WTC11 (cell line): ENCODE measurements around the gene DPP9. TPM values are rescaled to one million over a fixed set of nuclear protein-coding genes. Genes with fewer than 3 reads are reported as not detected.

ENCODE experiments used
- ATAC-seq: fragments of 200-7000 bp; cut with Tn5 transposase; 2 replicates; pipeline ENCODE4 v1.10.0; 2021; ENCODE audit warnings: mild to moderate bottlenecking, moderate library complexity
- CTCF ChIA-PET: fragments of 300-600 bp; sonication (Branson Sonifier 250); formaldehyde crosslinking; loops from one replicate; lab custom pipeline; 2021; ENCODE audit warnings: antibody characterized with exemption; lab: Charles Lee
- POLR2A ChIA-PET: fragments of 350-600 bp; sonication (Branson Sonifier 250); formaldehyde crosslinking; loops from one replicate; lab custom pipeline; 2021; ENCODE audit warnings: antibody characterized with exemption; lab: Charles Lee
- DNase-seq: peaks from one replicate; pipeline ENCODE4 v3.0.0; 2021; ENCODE audit warnings: low spot score
- H3K27ac Mint-ChIP-seq: 2 replicates; pipeline ENCODE4 v1.8.0; 2021; ENCODE audit warnings: mixed read lengths
- H3K27me3 Mint-ChIP-seq: 2 replicates; pipeline ENCODE4 v1.8.0; 2021; ENCODE audit warnings: low read depth, mild to moderate bottlenecking, moderate library complexity, mixed read lengths
- H3K36me3 Mint-ChIP-seq: 2 replicates; pipeline ENCODE4 v1.8.0; 2021; ENCODE audit warnings: mixed read lengths
- H3K4me1 Mint-ChIP-seq: 2 replicates; pipeline ENCODE4 v1.8.0; 2022; ENCODE audit warnings: mixed read lengths
- H3K4me3 Mint-ChIP-seq: 2 replicates; pipeline ENCODE4 v1.8.0; 2021; ENCODE audit warnings: mild to moderate bottlenecking, moderate library complexity, mixed read lengths
- H3K9me3 Mint-ChIP-seq: 2 replicates; pipeline ENCODE4 v1.8.0; 2021; ENCODE audit warnings: mixed read lengths
- ESRRA ChIP-seq: sonication (generic); formaldehyde crosslinking; IDR thresholded peaks from 2 replicates; pipeline ENCODE4 v1.8.1; 2022; ENCODE audit warnings: mild to moderate bottlenecking, missing genetic modification reagents, borderline replicate concordance
- ETV6 ChIP-seq: sonication (generic); formaldehyde crosslinking; IDR thresholded peaks from 2 replicates; pipeline ENCODE4 v1.8.1; 2022; ENCODE audit warnings: mild to moderate bottlenecking, missing genetic modification reagents
- GRHL2 ChIP-seq: fragments of 250-450 bp; sonication (Bioruptor Pico); IDR thresholded peaks from 2 replicates; pipeline ENCODE4 v1.8.0; 2022; ENCODE audit warnings: mild to moderate bottlenecking, moderate library complexity; ENCODE audit not compliant: insufficient replicate concordance, severe bottlenecking
- GTF2I ChIP-seq: fragments of 250-450 bp; sonication (Bioruptor Pico); conservative IDR thresholded peaks from 2 replicates; pipeline ENCODE4 v1.4.0; 2021; ENCODE audit warnings: mild to moderate bottlenecking
- IRF2 ChIP-seq: sonication (generic); formaldehyde crosslinking; IDR thresholded peaks from 2 replicates; pipeline ENCODE4 v1.8.0; 2022; ENCODE audit warnings: low read depth, missing genetic modification reagents, borderline replicate concordance
- TP53 ChIP-seq: sonication (generic); formaldehyde crosslinking; IDR thresholded peaks from 2 replicates; pipeline ENCODE4 v1.8.1; 2023; ENCODE audit warnings: mild to moderate bottlenecking, missing genetic modification reagents
- ZNF396 ChIP-seq: fragments of 250-450 bp; sonication (Bioruptor Pico); IDR thresholded peaks from 2 replicates; pipeline ENCODE4 v1.8.0; 2021; ENCODE audit warnings: mild to moderate bottlenecking, moderate library complexity, borderline replicate concordance
- ZNF416 ChIP-seq: fragments of 250-450 bp; sonication (Bioruptor Pico); IDR thresholded peaks from 2 replicates; pipeline ENCODE4 v1.9.0; 2021; ENCODE audit warnings: mild to moderate bottlenecking, inconsistent platforms
- total RNA-seq: library from RNA; stranded (reverse); gene quantifications from 3 replicates; pipeline ENCODE4 v1.2.3, GENCODE V29; 2021
- TF ChIP-seq, protein P1 (sequence below): sonication (generic); formaldehyde crosslinking; IDR thresholded peaks from 2 replicates; pipeline ENCODE4 v1.8.1; 2022; ENCODE audit warnings: mild to moderate bottlenecking, moderate library complexity, missing genetic modification reagents
- TF ChIP-seq, protein P2 (sequence below): sonication (generic); formaldehyde crosslinking; IDR thresholded peaks from 2 replicates; pipeline ENCODE4 v1.8.1; 2022; ENCODE audit warnings: missing genetic modification reagents, borderline replicate concordance
- TF ChIP-seq, protein P3 (sequence below): sonication (generic); formaldehyde crosslinking; IDR thresholded peaks from 2 replicates; pipeline ENCODE4 v1.8.1; 2022; ENCODE audit warnings: low read depth, mild to moderate bottlenecking, moderate library complexity, missing genetic modification reagents, borderline replicate concordance
- TF ChIP-seq, protein P4 (sequence below): fragments of 250-450 bp; sonication (Bioruptor Pico); IDR thresholded peaks from 2 replicates; pipeline ENCODE4 v1.8.0; 2021; ENCODE audit warnings: mild to moderate bottlenecking
- TF ChIP-seq, protein P5 (sequence below): sonication (generic); formaldehyde crosslinking; IDR thresholded peaks from 2 replicates; pipeline ENCODE4 v1.8.1; 2023; ENCODE audit warnings: mild to moderate bottlenecking, missing genetic modification reagents, moderate library complexity
- TF ChIP-seq, protein P6 (sequence below): sonication (generic); formaldehyde crosslinking; IDR thresholded peaks from 2 replicates; pipeline ENCODE4 v1.8.0; 2023; ENCODE audit warnings: missing genetic modification reagents
- TF ChIP-seq, protein P7 (sequence below): sonication (generic); formaldehyde crosslinking; IDR thresholded peaks from 2 replicates; pipeline ENCODE4 v1.8.1; 2022; ENCODE audit warnings: low read depth, missing genetic modification reagents, borderline replicate concordance

DPP9 gene
- total RNA-seq, 1 experiment from 2014 or later, result 52.9 TPM

DNA sequence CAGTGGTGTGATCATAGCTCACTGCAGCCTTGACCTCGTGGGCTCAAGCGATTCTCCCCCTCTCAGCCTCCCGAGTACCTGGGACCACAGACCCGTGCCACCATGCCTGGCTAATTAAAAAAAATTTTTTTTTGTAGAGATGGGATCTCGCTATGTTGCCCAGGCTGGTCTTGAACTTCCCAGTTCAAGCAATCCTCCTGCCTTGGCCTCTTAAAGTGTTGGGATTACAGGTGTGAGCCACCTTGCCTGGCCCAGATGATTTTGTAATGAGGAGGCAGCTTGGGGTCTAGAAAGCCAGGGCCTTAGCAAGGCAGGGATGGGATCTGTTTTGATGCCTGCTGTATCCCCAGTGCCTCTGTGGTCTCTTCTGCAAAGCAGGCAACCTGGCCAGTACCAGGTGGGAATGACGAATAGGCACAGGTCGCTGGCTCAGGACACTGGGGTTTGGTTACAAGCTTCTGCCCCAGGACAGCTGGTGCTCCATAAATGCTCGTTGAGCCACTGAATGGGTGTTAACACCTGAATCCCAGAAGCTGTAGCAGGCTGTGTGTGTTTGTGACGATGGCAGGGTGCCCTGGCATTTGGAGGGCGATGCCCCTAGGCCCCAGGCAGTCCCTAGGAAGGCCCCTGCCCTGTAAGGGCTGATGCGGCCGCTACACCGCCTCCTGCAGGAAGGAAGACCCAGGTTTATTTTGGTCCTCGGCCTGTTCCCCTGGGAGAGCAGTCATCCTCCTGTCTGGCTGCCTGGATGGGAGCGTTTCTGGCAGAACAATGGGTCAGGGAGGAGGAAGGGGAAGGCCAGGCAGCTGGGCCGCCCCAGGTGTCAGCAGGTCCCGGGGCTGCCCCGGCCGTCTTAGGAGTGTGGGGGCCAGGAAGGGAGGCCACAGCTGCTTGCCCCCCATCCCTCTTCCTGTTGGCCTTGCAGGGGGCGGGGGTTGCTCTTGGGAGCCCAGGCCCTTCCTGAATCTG, 75.7 kb downstream of the DPP9 start:
- no peak overlapping the region for H3K27ac Mint-ChIP-seq
- no peak overlapping the region for H3K4me3 Mint-ChIP-seq
- H3K27me3 Mint-ChIP-seq, result no peaks in the 10 kb centered on the region
- H3K36me3 Mint-ChIP-seq, result peaks cover 3% of the 10 kb centered on the region; the same call in 1 of the 2 replicates
- POLR2A ChIA-PET, result interaction anchor here (0.6 kb wide), 1 partner anchor 51 kb away, joined by 6 read pairs; no protein-coding TSS in a partner anchor
- DNase-seq (peak; percentile 46), ATAC-seq (peak; percentile 79)
- TF ChIP-seq, protein P1, sequence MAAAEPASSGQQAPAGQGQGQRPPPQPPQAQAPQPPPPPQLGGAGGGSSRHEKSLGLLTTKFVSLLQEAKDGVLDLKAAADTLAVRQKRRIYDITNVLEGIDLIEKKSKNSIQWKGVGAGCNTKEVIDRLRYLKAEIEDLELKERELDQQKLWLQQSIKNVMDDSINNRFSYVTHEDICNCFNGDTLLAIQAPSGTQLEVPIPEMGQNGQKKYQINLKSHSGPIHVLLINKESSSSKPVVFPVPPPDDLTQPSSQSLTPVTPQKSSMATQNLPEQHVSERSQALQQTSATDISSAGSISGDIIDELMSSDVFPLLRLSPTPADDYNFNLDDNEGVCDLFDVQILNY (CRISPR knock-in tag), result 0 out of 2 replicates have a peak, but pooled peaks have one; percentile 24
- TF ChIP-seq, protein P2, sequence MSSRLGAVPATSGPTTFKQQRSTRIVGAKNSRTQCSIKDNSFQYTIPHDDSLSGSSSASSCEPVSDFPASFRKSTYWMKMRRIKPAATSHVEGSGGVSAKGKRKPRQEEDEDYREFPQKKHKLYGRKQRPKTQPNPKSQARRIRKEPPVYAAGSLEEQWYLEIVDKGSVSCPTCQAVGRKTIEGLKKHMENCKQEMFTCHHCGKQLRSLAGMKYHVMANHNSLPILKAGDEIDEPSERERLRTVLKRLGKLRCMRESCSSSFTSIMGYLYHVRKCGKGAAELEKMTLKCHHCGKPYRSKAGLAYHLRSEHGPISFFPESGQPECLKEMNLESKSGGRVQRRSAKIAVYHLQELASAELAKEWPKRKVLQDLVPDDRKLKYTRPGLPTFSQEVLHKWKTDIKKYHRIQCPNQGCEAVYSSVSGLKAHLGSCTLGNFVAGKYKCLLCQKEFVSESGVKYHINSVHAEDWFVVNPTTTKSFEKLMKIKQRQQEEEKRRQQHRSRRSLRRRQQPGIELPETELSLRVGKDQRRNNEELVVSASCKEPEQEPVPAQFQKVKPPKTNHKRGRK (CRISPR knock-in tag), result no peak
- H3K4me1 Mint-ChIP-seq, result 0 out of 2 replicates have a peak, but pooled peaks cover 3% of the 10 kb centered on the region
- no peaks in the 10 kb centered on the region for H3K9me3 Mint-ChIP-seq
- CTCF ChIA-PET, result interaction anchor here (0.9 to 2.7 kb wide), 9 partner anchors 11 to 660 kb away, joined by 3 to 14 read pairs (median 4); no protein-coding TSS in a partner anchor

DNA sequence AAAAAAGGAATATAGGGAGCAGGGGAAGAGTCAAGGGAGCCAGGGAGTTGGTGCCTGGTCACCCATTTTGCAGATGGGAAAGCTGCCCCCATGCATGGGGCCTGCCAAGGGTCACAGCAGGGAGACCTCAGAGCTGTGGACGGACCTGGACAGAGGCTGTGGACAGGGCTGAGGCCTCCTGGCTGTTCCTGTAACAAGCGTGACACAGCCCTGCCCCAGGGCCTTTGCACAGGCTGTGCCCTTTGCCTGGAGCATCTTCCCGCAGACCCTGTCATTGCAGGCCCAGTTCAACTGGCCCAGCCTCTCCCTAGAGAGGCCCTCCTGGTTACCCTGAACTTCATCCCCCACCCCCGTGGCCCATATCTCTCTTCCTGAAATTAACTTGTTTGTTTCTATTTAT, 77.9 kb downstream of the DPP9 start:
- Mint-ChIP-seq H3K27ac (no peak overlapping the region), H3K4me1 (0 out of 2 replicates have a peak, but pooled peaks cover 3% of the 10 kb centered on the region), H3K9me3 (no peaks in the 10 kb centered on the region), H3K4me3 (no peak overlapping the region), H3K27me3 (no peaks in the 10 kb centered on the region), H3K36me3 (peaks cover 3% of the 10 kb centered on the region; the same call in 1 of the 2 replicates)
- POLR2A ChIA-PET, result no interaction called here
- no peak for ATAC-seq
- DNase-seq, result no peak
- TF ChIP-seq GTF2I, result peak; percentile 77
- TF ChIP-seq, protein P3, sequence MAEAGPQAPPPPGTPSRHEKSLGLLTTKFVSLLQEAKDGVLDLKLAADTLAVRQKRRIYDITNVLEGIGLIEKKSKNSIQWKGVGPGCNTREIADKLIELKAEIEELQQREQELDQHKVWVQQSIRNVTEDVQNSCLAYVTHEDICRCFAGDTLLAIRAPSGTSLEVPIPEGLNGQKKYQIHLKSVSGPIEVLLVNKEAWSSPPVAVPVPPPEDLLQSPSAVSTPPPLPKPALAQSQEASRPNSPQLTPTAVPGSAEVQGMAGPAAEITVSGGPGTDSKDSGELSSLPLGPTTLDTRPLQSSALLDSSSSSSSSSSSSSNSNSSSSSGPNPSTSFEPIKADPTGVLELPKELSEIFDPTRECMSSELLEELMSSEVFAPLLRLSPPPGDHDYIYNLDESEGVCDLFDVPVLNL (CRISPR knock-in tag), result no peak
- CTCF ChIA-PET, result interaction anchor here (1.0 to 2.1 kb wide), 4 partner anchors 10 to 122 kb away, joined by 3 to 6 read pairs (median 6); no protein-coding TSS in a partner anchor

DNA sequence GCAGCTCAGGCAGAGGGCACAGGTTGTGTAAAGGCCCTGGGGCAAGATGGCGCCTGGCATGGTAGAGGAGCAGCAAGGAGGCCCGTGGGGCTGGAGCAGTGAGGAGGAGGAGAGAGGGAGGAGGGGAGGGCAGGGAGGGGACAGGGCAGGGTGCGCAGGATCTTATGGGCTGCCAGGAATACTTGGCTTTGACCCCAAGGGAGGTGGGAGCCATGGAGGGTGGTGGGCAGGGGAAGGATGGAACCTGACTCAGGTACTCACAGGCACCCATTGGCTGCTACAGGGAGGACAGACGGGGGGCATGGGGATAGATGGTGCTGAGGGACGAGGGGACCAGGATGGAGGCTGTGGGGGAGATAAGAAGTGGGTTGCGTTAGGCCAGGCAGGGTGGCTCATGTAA, 81.0 kb downstream of the DPP9 start:
- no peak overlapping the region for H3K4me3 Mint-ChIP-seq
- peaks cover 13% of the 10 kb centered on the region for H3K4me1 Mint-ChIP-seq
- ChIA-PET CTCF (interaction anchor here (0.7 to 3.0 kb wide), 2 partner anchors 9 to 118 kb away, joined by 4 to 20 read pairs; no protein-coding TSS in a partner anchor), POLR2A (interaction anchor here (0.7 kb wide), 1 partner anchor 238 kb away, joined by 3 read pairs; no protein-coding TSS in a partner anchor)
- no peak for DNase-seq
- no peak for ATAC-seq
- no peak overlapping the region for H3K27ac Mint-ChIP-seq
- peaks cover 3% of the 10 kb centered on the region; the same call in 1 of the 2 replicates for H3K36me3 Mint-ChIP-seq
- peaks cover 14% of the 10 kb centered on the region for H3K27me3 Mint-ChIP-seq
- no peaks in the 10 kb centered on the region for H3K9me3 Mint-ChIP-seq
- TF ChIP-seq, protein P4, sequence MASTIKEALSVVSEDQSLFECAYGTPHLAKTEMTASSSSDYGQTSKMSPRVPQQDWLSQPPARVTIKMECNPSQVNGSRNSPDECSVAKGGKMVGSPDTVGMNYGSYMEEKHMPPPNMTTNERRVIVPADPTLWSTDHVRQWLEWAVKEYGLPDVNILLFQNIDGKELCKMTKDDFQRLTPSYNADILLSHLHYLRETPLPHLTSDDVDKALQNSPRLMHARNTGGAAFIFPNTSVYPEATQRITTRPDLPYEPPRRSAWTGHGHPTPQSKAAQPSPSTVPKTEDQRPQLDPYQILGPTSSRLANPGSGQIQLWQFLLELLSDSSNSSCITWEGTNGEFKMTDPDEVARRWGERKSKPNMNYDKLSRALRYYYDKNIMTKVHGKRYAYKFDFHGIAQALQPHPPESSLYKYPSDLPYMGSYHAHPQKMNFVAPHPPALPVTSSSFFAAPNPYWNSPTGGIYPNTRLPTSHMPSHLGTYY (CRISPR knock-in tag), result no peak
- TF ChIP-seq ZNF416 (no peak), ZNF396 (CRISPR knock-in tag) (no peak), TP53 (CRISPR knock-in tag) (no peak), GRHL2 (no peak), ESRRA (CRISPR knock-in tag) (no peak), ETV6 (no peak), IRF2 (CRISPR knock-in tag) (no peak)
- TF ChIP-seq, protein P5, sequence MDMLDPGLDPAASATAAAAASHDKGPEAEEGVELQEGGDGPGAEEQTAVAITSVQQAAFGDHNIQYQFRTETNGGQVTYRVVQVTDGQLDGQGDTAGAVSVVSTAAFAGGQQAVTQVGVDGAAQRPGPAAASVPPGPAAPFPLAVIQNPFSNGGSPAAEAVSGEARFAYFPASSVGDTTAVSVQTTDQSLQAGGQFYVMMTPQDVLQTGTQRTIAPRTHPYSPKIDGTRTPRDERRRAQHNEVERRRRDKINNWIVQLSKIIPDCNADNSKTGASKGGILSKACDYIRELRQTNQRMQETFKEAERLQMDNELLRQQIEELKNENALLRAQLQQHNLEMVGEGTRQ (CRISPR knock-in tag), result no peak
- TF ChIP-seq, protein P1 (CRISPR knock-in tag), result no peak
- TF ChIP-seq, protein P2 (CRISPR knock-in tag), result no peak
- TF ChIP-seq, protein P6, sequence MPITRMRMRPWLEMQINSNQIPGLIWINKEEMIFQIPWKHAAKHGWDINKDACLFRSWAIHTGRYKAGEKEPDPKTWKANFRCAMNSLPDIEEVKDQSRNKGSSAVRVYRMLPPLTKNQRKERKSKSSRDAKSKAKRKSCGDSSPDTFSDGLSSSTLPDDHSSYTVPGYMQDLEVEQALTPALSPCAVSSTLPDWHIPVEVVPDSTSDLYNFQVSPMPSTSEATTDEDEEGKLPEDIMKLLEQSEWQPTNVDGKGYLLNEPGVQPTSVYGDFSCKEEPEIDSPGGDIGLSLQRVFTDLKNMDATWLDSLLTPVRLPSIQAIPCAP (CRISPR knock-in tag), result no peak
- TF ChIP-seq, protein P7, sequence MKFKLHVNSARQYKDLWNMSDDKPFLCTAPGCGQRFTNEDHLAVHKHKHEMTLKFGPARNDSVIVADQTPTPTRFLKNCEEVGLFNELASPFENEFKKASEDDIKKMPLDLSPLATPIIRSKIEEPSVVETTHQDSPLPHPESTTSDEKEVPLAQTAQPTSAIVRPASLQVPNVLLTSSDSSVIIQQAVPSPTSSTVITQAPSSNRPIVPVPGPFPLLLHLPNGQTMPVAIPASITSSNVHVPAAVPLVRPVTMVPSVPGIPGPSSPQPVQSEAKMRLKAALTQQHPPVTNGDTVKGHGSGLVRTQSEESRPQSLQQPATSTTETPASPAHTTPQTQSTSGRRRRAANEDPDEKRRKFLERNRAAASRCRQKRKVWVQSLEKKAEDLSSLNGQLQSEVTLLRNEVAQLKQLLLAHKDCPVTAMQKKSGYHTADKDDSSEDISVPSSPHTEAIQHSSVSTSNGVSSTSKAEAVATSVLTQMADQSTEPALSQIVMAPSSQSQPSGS (CRISPR knock-in tag), result no peak
